ENCODE data around the gene FAM204A. TPM values are rescaled to one million over a fixed set of nuclear protein-coding genes. Genes with fewer than 3 reads are reported as not detected.

Gene FAM204A
- total RNA-seq, 1 experiment from 2014 or later: 44.4 TPM

DNA sequence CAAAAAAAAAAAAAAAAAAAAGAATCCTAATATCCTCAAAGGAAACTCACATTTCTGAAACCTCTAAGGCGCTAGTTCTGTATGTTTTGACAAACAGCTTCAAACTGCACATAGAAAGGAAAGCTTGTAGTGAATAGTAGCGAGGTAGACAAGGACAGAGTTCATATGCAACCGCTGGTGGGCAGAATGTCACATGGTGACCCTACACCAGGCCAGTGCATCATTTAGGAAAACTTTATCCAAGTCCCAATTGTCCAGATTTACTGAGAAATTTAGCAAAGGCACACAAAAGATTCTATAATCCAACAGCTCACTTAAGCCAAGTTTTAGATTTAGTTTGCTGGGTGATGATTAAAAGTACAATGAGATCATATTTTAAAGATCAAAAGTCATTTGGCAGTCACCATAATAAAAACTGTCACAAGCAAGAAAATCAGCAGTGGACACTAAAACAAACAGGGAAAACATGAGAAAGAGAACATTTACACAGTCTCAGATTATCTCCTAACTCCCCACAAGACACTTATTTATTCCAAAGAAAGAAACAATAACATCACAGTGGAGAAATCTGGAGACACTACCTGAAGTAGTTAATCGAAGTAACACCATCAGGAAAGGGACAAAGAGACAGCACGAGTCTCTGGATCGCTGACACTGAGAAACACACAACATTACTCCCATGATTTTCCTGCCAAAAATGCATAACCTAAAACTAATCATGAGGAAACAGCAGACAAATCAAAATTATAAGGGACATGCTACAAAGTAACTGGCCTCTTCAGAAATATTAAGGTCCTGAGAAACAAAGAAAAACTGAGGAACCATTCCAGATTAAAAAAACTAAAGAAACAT lies 20.2 kb downstream of the FAM204A start:
- no peak for TF ChIP-seq CTCF (conservative IDR thresholded peaks at IDR 0.05)
- no peak for TF ChIP-seq EZH2 (IDR thresholded peaks at IDR 0.05; ENCODE audit: low read depth)
- intact Hi-C loops (cut with micrococcal nuclease; ENCODE audit: unreplicated experiment): no loop called here
- Histone ChIP-seq H3K79me2 (ENCODE audit: low read depth) (no peaks in the 10 kb centered on the region), H3K27ac (no peak overlapping the region), H4K20me1 (ENCODE audit: insufficient read depth) (no peaks in the 10 kb centered on the region), H3K9me2 (ENCODE audit: insufficient read depth) (no peaks in the 10 kb centered on the region), H3F3A (ENCODE audit: insufficient read depth, low read depth) (no peaks in the 10 kb centered on the region), H3K4me3 (no peak overlapping the region), H3K27me3 (ENCODE audit: insufficient read depth, low read depth) (no peaks in the 10 kb centered on the region), H3K9me3 (ENCODE audit: insufficient read depth, low read depth) (no peaks in the 10 kb centered on the region), H2AFZ (no peak overlapping the region), H3K36me3 (ENCODE audit: low read depth) (peaks cover 4% of the 10 kb centered on the region; the same call in 1 of the 2 replicates), H3K4me2 (no peak overlapping the region), H3K4me1 (replicated peaks; ENCODE audit: insufficient read depth) (no peaks in the 10 kb centered on the region)
- ChIA-PET CTCF (interaction anchor here (0.6 kb wide), 1 partner anchor 22 kb away, joined by 9 read pairs; no protein-coding TSS in a partner anchor), POLR2A (ENCODE audit: unreplicated experiment) (no interaction called here)
- BruUV-seq (replicated peaks): no TSS peak
- DNase-seq: no peak

DNA sequence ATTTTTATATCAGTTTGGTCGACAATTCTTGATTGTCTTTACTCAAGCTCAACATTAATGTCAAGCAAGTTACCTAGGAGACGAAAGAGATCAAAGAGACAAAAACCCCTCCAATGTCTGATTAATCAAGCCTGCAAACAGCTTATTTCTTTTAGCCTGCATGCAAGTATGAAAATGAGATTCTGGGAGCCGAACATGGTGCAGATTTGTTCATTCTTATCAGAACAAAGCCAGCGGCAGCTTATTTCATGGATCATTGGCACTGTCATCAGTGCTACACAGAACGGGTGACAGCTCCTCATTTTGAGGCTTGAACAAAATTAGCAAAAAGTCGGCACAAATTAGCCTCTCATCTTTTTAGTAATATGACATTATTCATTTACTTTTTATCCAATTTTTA lies 26.5 kb downstream of the FAM204A start:
- POLR2A ChIA-PET (ENCODE audit: unreplicated experiment): no interaction called here
- H3K4me3 ChIP-seq: no peak overlapping the region
- no peaks in the 10 kb centered on the region for H3K9me3 ChIP-seq (ENCODE audit: insufficient read depth, low read depth)
- peaks cover 4% of the 10 kb centered on the region; the same call in 1 of the 2 replicates for H3K36me3 ChIP-seq (ENCODE audit: low read depth)
- TF ChIP-seq EZH2 (IDR thresholded peaks at IDR 0.05; ENCODE audit: low read depth) (no peak), CTCF (conservative IDR thresholded peaks at IDR 0.05) (no peak)
- H3F3A ChIP-seq (ENCODE audit: insufficient read depth, low read depth): no peaks in the 10 kb centered on the region
- no peak for DNase-seq
- no peaks in the 10 kb centered on the region for H3K9me2 ChIP-seq (ENCODE audit: insufficient read depth)
- peaks cover 9% of the 10 kb centered on the region for H3K4me1 ChIP-seq (replicated peaks; ENCODE audit: insufficient read depth)
- H4K20me1 ChIP-seq (ENCODE audit: insufficient read depth): no peaks in the 10 kb centered on the region
- no peaks in the 10 kb centered on the region for H3K79me2 ChIP-seq (ENCODE audit: low read depth)
- intact Hi-C loops (cut with micrococcal nuclease; ENCODE audit: unreplicated experiment): no loop called here
- no peaks in the 10 kb centered on the region for H3K27me3 ChIP-seq (ENCODE audit: insufficient read depth, low read depth)
- no TSS peak for BruUV-seq (replicated peaks)
- no peak overlapping the region for H3K27ac ChIP-seq
- H3K4me2 ChIP-seq: no peak overlapping the region
- H2AFZ ChIP-seq: no peak overlapping the region
- CTCF ChIA-PET: no interaction called here

DNA sequence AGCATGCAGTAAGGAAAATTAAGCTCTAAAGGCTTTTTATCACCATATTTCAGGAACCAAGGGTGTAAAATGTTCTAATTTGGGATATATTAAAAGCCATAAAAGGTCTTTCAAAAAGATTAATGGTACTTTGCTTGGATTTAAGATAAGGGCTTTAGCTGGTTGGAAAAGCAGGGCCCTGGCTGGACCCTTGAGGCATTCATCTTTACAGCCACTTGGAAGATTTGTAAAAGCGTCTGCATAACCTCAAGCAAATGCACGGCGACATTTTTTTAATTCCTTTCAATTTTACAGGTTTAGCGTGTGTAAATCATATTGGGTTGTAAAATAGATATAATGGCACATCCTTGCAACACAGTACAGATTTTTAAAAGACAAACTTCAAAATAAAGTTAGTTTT lies 27.2 kb downstream of the FAM204A start:
- ChIA-PET CTCF (no interaction called here), POLR2A (ENCODE audit: unreplicated experiment) (no interaction called here)
- H3K79me2 ChIP-seq (ENCODE audit: low read depth): no peaks in the 10 kb centered on the region
- BruUV-seq (replicated peaks): no TSS peak
- peaks cover 9% of the 10 kb centered on the region for H3K4me1 ChIP-seq (replicated peaks; ENCODE audit: insufficient read depth)
- peaks cover 4% of the 10 kb centered on the region; the same call in 1 of the 2 replicates for H3K36me3 ChIP-seq (ENCODE audit: low read depth)
- H3K4me3 ChIP-seq: no peak overlapping the region
- no peaks in the 10 kb centered on the region for H3K9me2 ChIP-seq (ENCODE audit: insufficient read depth)
- H3K9me3 ChIP-seq (ENCODE audit: insufficient read depth, low read depth): no peaks in the 10 kb centered on the region
- intact Hi-C loops (cut with micrococcal nuclease; ENCODE audit: unreplicated experiment): no loop called here
- no peak overlapping the region for H3K4me2 ChIP-seq
- no peak for DNase-seq
- H3K27ac ChIP-seq: no peak overlapping the region
- H2AFZ ChIP-seq: no peak overlapping the region
- H4K20me1 ChIP-seq (ENCODE audit: insufficient read depth): no peaks in the 10 kb centered on the region
- H3F3A ChIP-seq (ENCODE audit: insufficient read depth, low read depth): no peaks in the 10 kb centered on the region
- H3K27me3 ChIP-seq (ENCODE audit: insufficient read depth, low read depth): no peaks in the 10 kb centered on the region
- no peak for TF ChIP-seq CTCF (conservative IDR thresholded peaks at IDR 0.05)
- no peak for TF ChIP-seq EZH2 (IDR thresholded peaks at IDR 0.05; ENCODE audit: low read depth)
